Measurements from ENCODE around the gene PLD5. TPM values are rescaled to one million over a fixed set of nuclear protein-coding genes. Genes with fewer than 3 reads are reported as not detected.
"Not testable (repeated sequence)": the region's sequence is repeated elsewhere in the genome, so short reads cannot be mapped to it uniquely, and the experiment has no call there.

PLD5 gene
- total RNA-seq, 1 experiment from 2014 or later = not detected

DNA sequence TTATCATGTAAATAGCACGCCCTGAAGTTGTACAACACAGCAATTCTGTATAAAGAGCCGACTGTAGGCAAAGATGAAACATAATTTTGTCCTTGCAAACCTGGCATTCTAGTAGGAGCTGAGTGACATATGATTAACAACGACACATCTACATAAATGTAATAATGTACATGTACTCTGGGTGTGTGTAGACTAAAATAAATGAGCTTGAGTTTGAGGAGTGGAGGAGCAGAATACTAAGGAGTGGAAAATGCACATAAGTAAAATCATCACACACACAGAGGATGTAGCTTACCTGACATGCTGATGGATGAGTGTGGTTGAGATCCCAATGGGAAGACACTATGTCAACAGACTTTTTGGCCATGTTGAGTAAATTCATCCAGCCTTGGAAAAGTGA lies 236.4 kb downstream of the PLD5 start:
- H3K4me3 ChIP-seq (ENCODE audit: low read depth in 2 of 2, low read length in 2 of 2); BruUV-seq (replicated peaks); DNase-seq (ENCODE audit: low read depth, low spot score): not testable (repeated sequence)

DNA sequence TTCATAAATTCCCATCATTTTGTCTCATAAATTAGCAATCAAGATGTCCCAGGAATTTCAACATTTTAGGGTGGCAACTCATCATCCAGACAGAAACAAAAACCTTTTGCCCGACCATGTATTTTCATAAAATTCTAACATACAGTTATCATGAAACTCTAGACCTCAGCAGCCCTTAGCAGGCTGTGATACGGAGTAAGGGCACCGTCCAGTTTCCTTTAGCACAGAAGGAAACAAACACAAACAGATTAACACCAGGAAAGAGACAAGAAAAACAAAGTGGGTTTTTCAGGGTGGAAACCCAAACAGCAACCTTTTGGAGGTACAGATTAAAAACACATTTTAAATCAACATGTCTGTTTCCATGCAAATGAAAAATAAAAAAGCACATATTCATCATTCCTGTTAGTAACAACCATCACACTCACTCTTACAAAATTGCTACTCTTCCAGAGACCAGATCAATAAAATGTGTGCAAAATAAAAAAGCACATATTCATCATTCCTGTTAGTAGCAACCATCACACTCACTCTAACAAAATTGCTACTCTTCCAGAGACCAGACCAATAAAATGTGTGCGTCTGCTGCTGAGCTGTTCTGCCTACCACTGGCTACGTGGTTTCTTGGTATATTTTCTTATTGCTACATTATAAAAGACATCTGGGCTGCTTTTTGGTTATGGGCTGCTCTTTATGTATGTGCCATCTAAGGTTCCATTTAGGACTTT lies 241.6 kb downstream of the PLD5 start:
- ChIA-PET CTCF (interaction anchor here (0.6 kb wide), 1 partner anchor 43 kb away, joined by 4 read pairs; no protein-coding TSS in a partner anchor), POLR2A (interaction anchor here (0.6 kb wide), 1 partner anchor 16 kb away, joined by 5 read pairs; no protein-coding TSS in a partner anchor)
- H3K27me3 ChIP-seq (ENCODE audit: control insufficient read depth, insufficient read depth, low read length); H3K9me3 ChIP-seq (ENCODE audit: control insufficient read depth, insufficient read depth, low read depth, low read length); H3K36me3 ChIP-seq (ENCODE audit: control insufficient read depth, insufficient read depth, low read length); H3K4me1 ChIP-seq (ENCODE audit: control insufficient read depth, insufficient read depth, low read length); H3K4me3 ChIP-seq (ENCODE audit: low read depth in 2 of 2, low read length in 2 of 2); ATAC-seq; DNase-seq (ENCODE audit: low read depth, low spot score); BruUV-seq (replicated peaks); intact Hi-C loops (cut with micrococcal nuclease; ENCODE audit: unreplicated experiment); in situ Hi-C loops (cut with HindIII; ENCODE audit: low pct_unique_long_range_greater_than_20kb, low sequenced_read_pairs); H3K27ac ChIP-seq (ENCODE audit: low read length): not testable (repeated sequence)

More for the DNA sequence above, 236.4 kb downstream of the PLD5 start:
- in situ Hi-C loops (cut with HindIII; ENCODE audit: low pct_unique_long_range_greater_than_20kb, low sequenced_read_pairs); intact Hi-C loops (cut with micrococcal nuclease; ENCODE audit: unreplicated experiment); H3K36me3 ChIP-seq (ENCODE audit: control insufficient read depth, insufficient read depth, low read length); H3K4me1 ChIP-seq (ENCODE audit: control insufficient read depth, insufficient read depth, low read length); H3K27me3 ChIP-seq (ENCODE audit: control insufficient read depth, insufficient read depth, low read length); H3K9me3 ChIP-seq (ENCODE audit: control insufficient read depth, insufficient read depth, low read depth, low read length); ATAC-seq; POLR2A ChIA-PET; CTCF ChIA-PET; H3K27ac ChIP-seq (ENCODE audit: low read length): not testable (repeated sequence)

DNA sequence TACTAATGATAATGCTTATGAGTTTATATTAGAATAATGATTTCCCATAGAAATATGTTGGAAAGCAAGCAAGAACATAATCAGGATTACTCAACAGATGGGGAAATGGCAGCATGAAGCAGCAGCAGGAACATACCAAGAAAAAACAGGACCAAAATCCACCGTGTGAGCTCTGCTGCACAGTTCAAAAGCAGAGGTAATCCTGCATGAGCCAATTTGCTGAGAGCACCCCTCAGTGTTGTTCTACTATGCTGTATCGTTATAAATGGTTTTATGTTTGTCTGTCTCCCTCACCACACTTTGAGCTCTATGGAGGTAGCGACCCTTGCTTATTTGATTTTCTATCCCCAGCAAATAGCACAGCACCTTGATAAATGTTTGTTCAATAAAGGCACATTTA lies 246.1 kb downstream of the PLD5 start:
- H3K27me3 ChIP-seq (ENCODE audit: control insufficient read depth, insufficient read depth, low read length); H3K27ac ChIP-seq (ENCODE audit: low read length); H3K36me3 ChIP-seq (ENCODE audit: control insufficient read depth, insufficient read depth, low read length); CTCF ChIA-PET; intact Hi-C loops (cut with micrococcal nuclease; ENCODE audit: unreplicated experiment); POLR2A ChIA-PET; H3K4me1 ChIP-seq (ENCODE audit: control insufficient read depth, insufficient read depth, low read length); in situ Hi-C loops (cut with HindIII; ENCODE audit: low pct_unique_long_range_greater_than_20kb, low sequenced_read_pairs); ATAC-seq; BruUV-seq (replicated peaks); H3K9me3 ChIP-seq (ENCODE audit: control insufficient read depth, insufficient read depth, low read depth, low read length); H3K4me3 ChIP-seq (ENCODE audit: low read depth in 2 of 2, low read length in 2 of 2); DNase-seq (ENCODE audit: low read depth, low spot score): not testable (repeated sequence)

DNA sequence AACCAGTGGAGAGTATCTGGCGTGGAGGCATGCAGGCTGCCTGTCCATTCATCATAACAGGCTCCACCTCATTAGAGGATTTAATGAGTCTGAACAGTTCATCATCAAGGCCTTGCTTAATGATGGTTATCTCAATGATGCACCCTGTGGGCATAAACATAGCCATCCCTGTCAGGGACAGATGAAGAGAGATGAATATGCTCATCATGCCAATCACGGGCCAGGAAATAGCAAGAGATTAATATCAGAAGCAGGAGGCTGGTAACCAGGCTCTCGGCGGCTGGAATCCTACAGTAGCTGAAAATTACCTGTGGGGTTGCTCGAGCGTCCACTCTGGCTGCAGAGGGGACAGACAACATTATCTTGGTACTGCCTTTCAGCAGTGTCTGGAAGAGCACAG lies 247.7 kb downstream of the PLD5 start:
- POLR2A ChIA-PET; intact Hi-C loops (cut with micrococcal nuclease; ENCODE audit: unreplicated experiment); H3K4me1 ChIP-seq (ENCODE audit: control insufficient read depth, insufficient read depth, low read length); H3K27ac ChIP-seq (ENCODE audit: low read length); H3K36me3 ChIP-seq (ENCODE audit: control insufficient read depth, insufficient read depth, low read length); DNase-seq (ENCODE audit: low read depth, low spot score); BruUV-seq (replicated peaks); H3K9me3 ChIP-seq (ENCODE audit: control insufficient read depth, insufficient read depth, low read depth, low read length); in situ Hi-C loops (cut with HindIII; ENCODE audit: low pct_unique_long_range_greater_than_20kb, low sequenced_read_pairs); ATAC-seq; H3K4me3 ChIP-seq (ENCODE audit: low read depth in 2 of 2, low read length in 2 of 2); H3K27me3 ChIP-seq (ENCODE audit: control insufficient read depth, insufficient read depth, low read length); CTCF ChIA-PET: not testable (repeated sequence)

DNA sequence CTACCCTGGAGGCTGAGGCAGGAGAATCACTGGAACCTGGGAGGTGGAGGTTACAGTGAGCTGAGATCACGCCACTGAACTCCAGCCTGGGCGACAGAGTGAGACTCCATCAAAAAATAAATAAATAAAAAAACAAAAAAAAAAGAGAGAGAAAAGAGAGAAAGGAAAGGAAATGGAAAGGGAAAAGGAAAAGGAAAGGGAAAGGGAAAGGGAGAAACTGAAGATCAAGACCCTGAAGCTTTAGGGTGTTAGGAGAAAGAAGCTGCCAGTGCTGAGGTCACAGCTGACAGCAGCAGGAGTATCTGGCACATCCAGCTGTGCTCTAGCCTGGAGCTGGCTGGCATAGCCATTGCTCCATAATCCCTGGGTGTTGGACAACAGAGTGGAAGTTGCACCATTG lies 257.5 kb downstream of the PLD5 start:
- H3K27ac ChIP-seq (ENCODE audit: low read length); DNase-seq (ENCODE audit: low read depth, low spot score); CTCF ChIA-PET; H3K9me3 ChIP-seq (ENCODE audit: control insufficient read depth, insufficient read depth, low read depth, low read length); BruUV-seq (replicated peaks); intact Hi-C loops (cut with micrococcal nuclease; ENCODE audit: unreplicated experiment); H3K4me1 ChIP-seq (ENCODE audit: control insufficient read depth, insufficient read depth, low read length); ATAC-seq; H3K4me3 ChIP-seq (ENCODE audit: low read depth in 2 of 2, low read length in 2 of 2); H3K27me3 ChIP-seq (ENCODE audit: control insufficient read depth, insufficient read depth, low read length); H3K36me3 ChIP-seq (ENCODE audit: control insufficient read depth, insufficient read depth, low read length); in situ Hi-C loops (cut with HindIII; ENCODE audit: low pct_unique_long_range_greater_than_20kb, low sequenced_read_pairs): not testable (repeated sequence)
- POLR2A ChIA-PET = interaction anchor here (0.6 kb wide), 1 partner anchor 17 kb away, joined by 5 read pairs; no protein-coding TSS in a partner anchor

DNA sequence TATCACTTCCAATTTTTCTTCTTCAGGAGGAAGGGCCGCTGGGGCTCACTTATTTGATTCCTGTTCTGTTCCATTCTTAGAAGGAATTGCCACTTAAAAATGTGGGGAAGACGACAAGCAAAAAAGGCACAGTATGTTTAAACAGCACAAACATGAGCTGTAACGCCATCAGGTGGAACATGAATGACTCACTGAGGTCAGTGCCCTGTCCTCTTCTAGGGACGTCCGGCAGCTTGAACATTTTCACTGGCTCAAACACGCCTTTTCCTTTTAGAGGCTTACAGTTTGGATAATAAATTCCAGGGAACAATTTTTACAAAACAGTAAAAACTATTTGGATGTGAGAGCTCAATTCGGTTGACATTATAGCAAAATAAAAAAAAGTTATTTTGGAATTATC lies 260.1 kb downstream of the PLD5 start:
- H3K27ac ChIP-seq (ENCODE audit: low read length); H3K27me3 ChIP-seq (ENCODE audit: control insufficient read depth, insufficient read depth, low read length); H3K9me3 ChIP-seq (ENCODE audit: control insufficient read depth, insufficient read depth, low read depth, low read length); H3K36me3 ChIP-seq (ENCODE audit: control insufficient read depth, insufficient read depth, low read length); BruUV-seq (replicated peaks); in situ Hi-C loops (cut with HindIII; ENCODE audit: low pct_unique_long_range_greater_than_20kb, low sequenced_read_pairs); H3K4me3 ChIP-seq (ENCODE audit: low read depth in 2 of 2, low read length in 2 of 2); ATAC-seq; H3K4me1 ChIP-seq (ENCODE audit: control insufficient read depth, insufficient read depth, low read length); CTCF ChIA-PET; intact Hi-C loops (cut with micrococcal nuclease; ENCODE audit: unreplicated experiment); DNase-seq (ENCODE audit: low read depth, low spot score); POLR2A ChIA-PET: not testable (repeated sequence)

Data from Panc1 (cell line).